PC-3 (cell line): ENCODE measurements around the gene SAP30. TPM values are rescaled to one million over a fixed set of nuclear protein-coding genes. Genes with fewer than 3 reads are reported as not detected.

Experiments
- ATAC-seq: fragments of 200-7000 bp; cut with Tn5 transposase; 2 replicates; pipeline ENCODE4 v1.9.1; 2020; ENCODE audit warnings: mild to moderate bottlenecking, moderate library complexity
- BruUV-seq: library from RNA; stranded (reverse); fragments of 400-500 nt; replicated peaks from 2 replicates; lab custom pipeline; 2021; lab: Mats Ljungman, UMichigan
- CTCF ChIA-PET: fragments of 300-600 bp; sonication (Branson Sonifier 250); formaldehyde crosslinking; loops from one replicate; lab custom pipeline; 2022; ENCODE audit warnings: antibody characterized with exemption; lab: Charles Lee
- POLR2A ChIA-PET: fragments of 300-600 bp; sonication (Branson Sonifier 250); formaldehyde crosslinking; loops from one replicate; lab custom pipeline; 2022; ENCODE audit warnings: antibody characterized with exemption; ENCODE audit not compliant: unreplicated experiment; lab: Charles Lee
- DNase-seq: peaks from one replicate; pipeline ENCODE4 v3.0.0-alpha.2; 2015
- H2AFZ ChIP-seq: fragments of 300-600 bp; sonication (generic); 2 replicates; pipeline ENCODE4 v1.6.0; 2016; ENCODE audit warnings: antibody characterized with exemption, low read length
- H3F3A ChIP-seq: fragments of 300-600 bp; sonication (generic); one replicate; pipeline ENCODE4 v1.6.0; 2017; ENCODE audit warnings: antibody characterized with exemption, low read length, control low read depth, mild to moderate bottlenecking; ENCODE audit not compliant: unreplicated experiment
- H3K27ac ChIP-seq: fragments of 300-600 bp; sonication (generic); 2 replicates; pipeline ENCODE4 v1.5.1; 2016; ENCODE audit warnings: mild to moderate bottlenecking, low read length
- H3K27me3 ChIP-seq: fragments of 300-600 bp; sonication (generic); 2 replicates; pipeline ENCODE4 v1.6.1; 2016; ENCODE audit warnings: low read length, mixed read lengths
- H3K36me3 ChIP-seq: fragments of 300-600 bp; sonication (generic); 2 replicates; pipeline ENCODE4 v1.6.1; 2016; ENCODE audit warnings: low read depth, mixed run types, low read length, mixed read lengths
- H3K4me1 ChIP-seq: fragments of 300-600 bp; sonication (generic); 2 replicates; pipeline ENCODE4 v1.5.1; 2016; ENCODE audit warnings: low read length; ENCODE audit not compliant: insufficient read depth
- H3K4me2 ChIP-seq: fragments of 300-600 bp; sonication (generic); 2 replicates; pipeline ENCODE4 v1.6.0; 2016; ENCODE audit warnings: low read length
- H3K4me3 ChIP-seq: fragments of 300-600 bp; sonication (generic); 2 replicates; pipeline ENCODE4 v1.5.1; 2016; ENCODE audit warnings: mild to moderate bottlenecking, low read length, mixed read lengths
- H3K79me2 ChIP-seq: fragments of 300-600 bp; sonication (generic); 2 replicates; pipeline ENCODE4 v1.6.1; 2017; ENCODE audit warnings: low read length, mixed read lengths
- H3K9ac ChIP-seq: fragments of 300-600 bp; sonication (generic); 2 replicates; pipeline ENCODE4 v1.6.0; 2016; ENCODE audit warnings: mild to moderate bottlenecking, low read length
- H3K9me2 ChIP-seq: fragments of 300-600 bp; sonication (generic); replicated peaks from 2 replicates; pipeline ENCODE4 v1.6.1; 2016; ENCODE audit warnings: mixed run types, low read length, mixed read lengths
- H3K9me3 ChIP-seq: fragments of 300-600 bp; sonication (generic); 2 replicates; pipeline ENCODE4 v1.6.1; 2016; ENCODE audit warnings: low read length, mixed read lengths
- H4K20me1 ChIP-seq: fragments of 300-600 bp; sonication (generic); 2 replicates; pipeline ENCODE4 v1.6.1; 2016; ENCODE audit warnings: low read length, mixed read lengths
- EZH2 ChIP-seq: fragments of 300-600 bp; sonication (generic); IDR thresholded peaks from one replicate; pipeline ENCODE4 v1.6.1; 2017; ENCODE audit warnings: antibody characterized with exemption, mild to moderate bottlenecking, low read length; ENCODE audit not compliant: unreplicated experiment
- EZH2phosphoT487 ChIP-seq: fragments of 300-600 bp; sonication (generic); IDR thresholded peaks from 2 replicates; pipeline ENCODE4 v1.6.1; 2018; ENCODE audit warnings: mild to moderate bottlenecking, antibody characterized with exemption, low read length, borderline replicate concordance
- intact Hi-C: fragments of 100-400 bp; cut with micrococcal nuclease; formaldehyde crosslinking; loops from 2 replicates; pipeline ENCODE4 v1.9.0; 2023
- total RNA-seq: library from RNA; depleted of rRNA; stranded (reverse); fragments of >200 nt; gene quantifications from 2 replicates; pipeline ENCODE4 v1.2.3, GENCODE V29; 2014
- TF ChIP-seq, protein P1 (sequence below): fragments of 300-600 bp; sonication (generic); conservative IDR thresholded peaks from 2 replicates; pipeline ENCODE4 v1.5.1; 2017; ENCODE audit warnings: antibody characterized with exemption, low read depth, mild to moderate bottlenecking, low read length

The SAP30 gene
- total RNA-seq, 1 experiment from 2014 or later, result 38.8 TPM

DNA sequence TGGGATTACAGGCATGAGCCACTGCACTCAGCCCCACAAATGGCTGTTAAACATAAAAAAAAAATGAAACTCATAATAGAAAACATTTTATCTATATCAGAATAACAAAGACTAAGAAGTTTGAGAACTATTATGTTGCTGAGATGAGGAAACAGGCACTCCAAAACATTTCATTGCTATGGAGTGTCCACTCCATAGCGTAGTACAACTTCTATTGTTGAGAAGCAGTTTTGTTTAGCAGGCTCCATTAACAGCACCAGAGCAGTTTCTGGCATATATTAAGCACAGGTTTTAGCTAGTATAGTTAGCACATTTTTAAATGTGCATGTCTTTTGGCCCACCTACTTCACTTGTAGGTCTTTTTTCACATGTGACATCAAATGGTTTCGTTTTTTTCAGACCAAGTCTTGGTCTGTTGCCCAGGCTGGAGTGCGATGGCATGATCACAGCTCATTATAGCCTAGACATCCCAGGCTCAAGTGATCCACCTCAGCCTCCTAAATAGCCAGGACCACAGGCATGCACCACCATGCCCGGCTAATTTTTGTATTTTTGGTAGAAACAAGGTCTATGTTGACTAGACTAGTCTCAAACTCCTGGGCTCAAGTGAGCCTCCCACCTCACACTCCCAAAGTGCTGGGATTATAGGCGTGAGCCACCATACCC is 42.4 kb upstream of the SAP30 start:
- peaks cover 28% of the 10 kb centered on the region for H3K36me3 ChIP-seq
- H3K9me2 ChIP-seq, result no peaks in the 10 kb centered on the region
- H3K9me3 ChIP-seq, result no peaks in the 10 kb centered on the region
- peaks cover 7% of the 10 kb centered on the region; the same call in 1 of the 2 replicates for H3K4me1 ChIP-seq
- peaks cover 28% of the 10 kb centered on the region for H3K79me2 ChIP-seq
- no peaks in the 10 kb centered on the region for H3F3A ChIP-seq
- no peak overlapping the region for H2AFZ ChIP-seq
- POLR2A ChIA-PET, result no interaction called here
- H3K4me2 ChIP-seq, result no peak overlapping the region
- H4K20me1 ChIP-seq, result peaks cover 18% of the 10 kb centered on the region
- H3K9ac ChIP-seq, result no peak overlapping the region
- BruUV-seq, result no TSS peak
- H3K27me3 ChIP-seq, result no peaks in the 10 kb centered on the region
- no peak for TF ChIP-seq EZH2
- no peak for TF ChIP-seq EZH2phosphoT487
- TF ChIP-seq, protein P1, sequence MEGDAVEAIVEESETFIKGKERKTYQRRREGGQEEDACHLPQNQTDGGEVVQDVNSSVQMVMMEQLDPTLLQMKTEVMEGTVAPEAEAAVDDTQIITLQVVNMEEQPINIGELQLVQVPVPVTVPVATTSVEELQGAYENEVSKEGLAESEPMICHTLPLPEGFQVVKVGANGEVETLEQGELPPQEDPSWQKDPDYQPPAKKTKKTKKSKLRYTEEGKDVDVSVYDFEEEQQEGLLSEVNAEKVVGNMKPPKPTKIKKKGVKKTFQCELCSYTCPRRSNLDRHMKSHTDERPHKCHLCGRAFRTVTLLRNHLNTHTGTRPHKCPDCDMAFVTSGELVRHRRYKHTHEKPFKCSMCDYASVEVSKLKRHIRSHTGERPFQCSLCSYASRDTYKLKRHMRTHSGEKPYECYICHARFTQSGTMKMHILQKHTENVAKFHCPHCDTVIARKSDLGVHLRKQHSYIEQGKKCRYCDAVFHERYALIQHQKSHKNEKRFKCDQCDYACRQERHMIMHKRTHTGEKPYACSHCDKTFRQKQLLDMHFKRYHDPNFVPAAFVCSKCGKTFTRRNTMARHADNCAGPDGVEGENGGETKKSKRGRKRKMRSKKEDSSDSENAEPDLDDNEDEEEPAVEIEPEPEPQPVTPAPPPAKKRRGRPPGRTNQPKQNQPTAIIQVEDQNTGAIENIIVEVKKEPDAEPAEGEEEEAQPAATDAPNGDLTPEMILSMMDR, result no peak
- no peak for DNase-seq
- CTCF ChIA-PET, result no interaction called here
- intact Hi-C loops, result no loop called here
- no peak overlapping the region for H3K4me3 ChIP-seq
- ATAC-seq, result no peak; the same call in 1 of the 2 replicates
- no peak overlapping the region for H3K27ac ChIP-seq

DNA sequence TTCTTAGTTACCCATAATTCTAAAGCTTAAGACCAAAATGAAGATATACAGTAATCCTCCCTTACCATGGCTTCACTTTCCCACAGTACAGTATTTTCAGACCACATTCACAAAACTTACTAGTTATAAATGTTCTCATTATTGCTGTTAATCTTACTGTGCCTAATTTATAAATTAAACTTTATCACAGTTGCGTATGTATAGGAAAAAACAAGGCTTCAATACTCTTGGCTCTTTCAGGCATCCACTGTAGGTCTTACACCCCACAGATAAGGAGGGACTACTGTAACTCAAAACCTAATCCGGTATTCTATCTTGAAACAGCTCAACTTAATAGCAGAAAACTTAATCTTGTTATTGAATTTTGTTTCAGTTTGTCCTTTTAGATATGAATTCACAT is 40.2 kb upstream of the SAP30 start:
- no peak overlapping the region for H2AFZ ChIP-seq
- peaks cover 38% of the 10 kb centered on the region for H3K79me2 ChIP-seq
- no peaks in the 10 kb centered on the region for H3K9me2 ChIP-seq
- peaks cover 29% of the 10 kb centered on the region for H3K36me3 ChIP-seq
- H4K20me1 ChIP-seq, result peaks cover 18% of the 10 kb centered on the region
- peaks cover 8% of the 10 kb centered on the region for H3K4me1 ChIP-seq
- no peak overlapping the region for H3K4me2 ChIP-seq
- H3K27ac ChIP-seq, result no peak overlapping the region
- no peak for ATAC-seq
- no peaks in the 10 kb centered on the region for H3K9me3 ChIP-seq
- ChIA-PET POLR2A (no interaction called here), CTCF (no interaction called here)
- H3F3A ChIP-seq, result no peaks in the 10 kb centered on the region
- intact Hi-C loops, result no loop called here
- H3K9ac ChIP-seq, result no peak overlapping the region
- H3K4me3 ChIP-seq, result no peak overlapping the region
- H3K27me3 ChIP-seq, result no peaks in the 10 kb centered on the region
- DNase-seq, result no peak
- TF ChIP-seq EZH2, result no peak
- no peak for TF ChIP-seq EZH2phosphoT487
- TF ChIP-seq, protein P1, result no peak
- no TSS peak for BruUV-seq

DNA sequence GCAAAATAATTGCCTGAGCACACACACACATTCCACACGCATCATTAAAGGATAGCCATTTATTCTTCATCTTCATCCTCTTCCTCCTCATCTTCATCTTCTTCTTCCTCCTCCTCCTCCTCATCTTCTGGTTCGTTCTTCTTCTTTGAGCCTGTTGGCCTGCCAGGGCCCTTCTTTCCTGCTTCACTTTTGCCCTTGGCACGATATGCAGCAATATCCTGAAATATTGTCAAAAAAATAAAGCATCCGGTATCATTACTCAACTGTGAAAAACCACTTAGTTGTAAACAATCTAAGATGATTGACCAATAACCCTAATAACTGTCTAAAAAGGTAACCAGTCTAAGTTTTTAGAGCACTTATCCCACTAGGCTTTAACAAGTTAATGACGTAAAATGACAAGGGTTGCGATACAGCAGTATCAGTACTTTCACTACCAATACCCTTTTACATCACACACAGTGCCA is 38.7 kb upstream of the SAP30 start:
- Histone ChIP-seq H3K4me2 (peak overlapping the region; percentile 95), H3K9me2 (no peaks in the 10 kb centered on the region), H4K20me1 (peaks cover 18% of the 10 kb centered on the region), H3K9ac (peak overlapping the region; percentile 100; the same call in 1 of the 2 replicates), H3F3A (no peaks in the 10 kb centered on the region), H3K9me3 (no peaks in the 10 kb centered on the region), H3K79me2 (peaks cover 50% of the 10 kb centered on the region), H3K36me3 (peaks cover 29% of the 10 kb centered on the region), H3K4me1 (peaks cover 22% of the 10 kb centered on the region), H3K4me3 (peak overlapping the region; percentile 91), H3K27me3 (no peaks in the 10 kb centered on the region), H3K27ac (no peak overlapping the region), H2AFZ (no peak overlapping the region)
- no peak for DNase-seq
- POLR2A ChIA-PET, result no interaction called here
- CTCF ChIA-PET, result no interaction called here
- TF ChIP-seq, protein P1, result no peak
- TF ChIP-seq EZH2phosphoT487, result no peak
- no peak for TF ChIP-seq EZH2
- intact Hi-C loops, result no loop called here
- no TSS peak for BruUV-seq
- no peak for ATAC-seq
